Gastroesophageal sphincter (tissue), 4 donors: ENCODE data around the gene C6orf89. TPM values are rescaled to one million over a fixed set of nuclear protein-coding genes. Genes with fewer than 3 reads are reported as not detected.

Source experiments
- ATAC-seq: fragments of 150-250 bp; one replicate; pipeline ENCODE4 v1.9.1; 2016; ENCODE audit warnings: mild to moderate bottlenecking, moderate library complexity
- H3K27ac ChIP-seq, 4 donors: fragments of 200-600 bp; sonication (generic) in 3 of 4; 1 replicate in 3 of 4; 2 replicates in 1 of 4; pipeline ENCODE4 v1.5.1; 2016 to 2019
- H3K27me3 ChIP-seq: fragments of 200-600 bp; sonication (generic); one replicate; pipeline ENCODE4 v1.5.1; 2019
- H3K36me3 ChIP-seq, 2 donors: fragments of 200-600 bp; sonication (generic); one replicate each; pipeline ENCODE4 v1.5.1; 2019; ENCODE audit warnings: control low read depth in 1 of 2
- H3K4me1 ChIP-seq, 3 donors: fragments of 200-600 bp; sonication (generic); 1 replicate in 2 of 3; 2 replicates in 1 of 3; pipeline ENCODE4 v1.5.1; 2016 to 2019; ENCODE audit warnings: control low read depth in 2 of 3
- H3K4me3 ChIP-seq, 2 donors: fragments of 200-600 bp; sonication (generic); one replicate each; pipeline ENCODE4 v1.5.1; 2019; ENCODE audit warnings: mild to moderate bottlenecking in 1 of 2, moderate library complexity in 1 of 2
- H3K9me3 ChIP-seq, 3 donors: fragments of 200-600 bp; sonication (generic); one replicate each; pipeline ENCODE4 v1.5.1; 2017 to 2019; ENCODE audit warnings: control low read depth in 2 of 3
- EP300 ChIP-seq: sonication (generic); formaldehyde crosslinking; IDR thresholded peaks from one replicate; pipeline ENCODE4 v1.6.1; 2017; ENCODE audit warnings: antibody characterized with exemption, mild to moderate bottlenecking
- POLR2A ChIP-seq, 2 donors: fragments of 450-650 bp; IDR thresholded peaks; one replicate each; pipeline ENCODE4 v1.6.1; 2017; ENCODE audit warnings: antibody characterized with exemption in 2 of 2, mild to moderate bottlenecking in 2 of 2, moderate library complexity in 1 of 2
- POLR2AphosphoS5 ChIP-seq: sonication (generic); formaldehyde crosslinking; IDR thresholded peaks from one replicate; pipeline ENCODE4 v1.6.1; 2017; ENCODE audit warnings: antibody characterized with exemption
- WGBS, 2 donors: methylation state at CpG; one replicate each; pipeline ENCODE4 v1.1.5; 2018; ENCODE audit warnings: low coverage in 1 of 2; 5-methylcytosine and 5-hydroxymethylcytosine counted together
- total RNA-seq, 4 donors: library from RNA; depleted of rRNA; stranded (reverse); fragments of >200 nt; gene quantifications; one replicate each; pipeline ENCODE4 v1.1.0, GENCODE V29; 2016
- TF ChIP-seq, protein P1 (sequence below), 4 experiments: fragments of 200-600 bp in 2 of 4; fragments of 450-650 bp in 2 of 4; sonication (generic) in 1 of 4; IDR thresholded peaks; one replicate each; pipeline ENCODE4 v1.5.1; 2017 to 2019; ENCODE audit warnings: antibody characterized with exemption in 4 of 4, mild to moderate bottlenecking in 2 of 4, moderate library complexity in 2 of 4

The C6orf89 gene
- total RNA-seq, 4 donors from 2014 or later = 62.1 to 73.8 (median 69.8) TPM

DNA sequence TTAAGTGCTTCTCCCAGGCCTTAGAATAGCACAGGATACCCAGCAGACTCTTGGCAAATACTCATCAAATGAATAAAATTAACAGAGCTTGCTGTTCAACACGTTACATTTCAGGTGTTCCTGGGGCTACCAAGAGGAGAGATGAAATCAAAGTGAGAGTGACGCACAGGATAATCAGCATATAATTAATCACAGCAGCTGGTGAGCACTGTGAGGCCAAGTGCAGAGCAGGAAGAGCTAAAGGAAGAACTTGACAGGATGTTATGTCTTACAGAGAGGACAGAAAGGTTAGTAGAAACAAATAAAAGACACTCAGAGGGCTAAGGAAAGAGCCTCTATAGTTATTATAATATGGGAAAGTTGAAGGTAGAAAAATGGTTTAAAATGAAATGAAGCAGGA lies 19.9 kb upstream of the C6orf89 start:
- Histone ChIP-seq H3K27ac (no peak overlapping the region), H3K9me3 (no peaks in the 10 kb centered on the region), H3K27me3 (no peaks in the 10 kb centered on the region), H3K4me1 (no peaks in the 10 kb centered on the region), H3K4me3 (no peak overlapping the region), H3K36me3 (peaks cover 0 to 40% of the 10 kb centered on the region in 2 donors)
- ATAC-seq = no peak
- WGBS, 2 donors = 81% methylated on average over 2 of the region's 2 CpGs; no CpG with 5 or more reads in 1 of the 2 donors
- TF ChIP-seq POLR2AphosphoS5 (no peak), POLR2A (IDR thresholded peaks at IDR 0.05) (no peak), EP300 (no peak)
- TF ChIP-seq, protein P1, sequence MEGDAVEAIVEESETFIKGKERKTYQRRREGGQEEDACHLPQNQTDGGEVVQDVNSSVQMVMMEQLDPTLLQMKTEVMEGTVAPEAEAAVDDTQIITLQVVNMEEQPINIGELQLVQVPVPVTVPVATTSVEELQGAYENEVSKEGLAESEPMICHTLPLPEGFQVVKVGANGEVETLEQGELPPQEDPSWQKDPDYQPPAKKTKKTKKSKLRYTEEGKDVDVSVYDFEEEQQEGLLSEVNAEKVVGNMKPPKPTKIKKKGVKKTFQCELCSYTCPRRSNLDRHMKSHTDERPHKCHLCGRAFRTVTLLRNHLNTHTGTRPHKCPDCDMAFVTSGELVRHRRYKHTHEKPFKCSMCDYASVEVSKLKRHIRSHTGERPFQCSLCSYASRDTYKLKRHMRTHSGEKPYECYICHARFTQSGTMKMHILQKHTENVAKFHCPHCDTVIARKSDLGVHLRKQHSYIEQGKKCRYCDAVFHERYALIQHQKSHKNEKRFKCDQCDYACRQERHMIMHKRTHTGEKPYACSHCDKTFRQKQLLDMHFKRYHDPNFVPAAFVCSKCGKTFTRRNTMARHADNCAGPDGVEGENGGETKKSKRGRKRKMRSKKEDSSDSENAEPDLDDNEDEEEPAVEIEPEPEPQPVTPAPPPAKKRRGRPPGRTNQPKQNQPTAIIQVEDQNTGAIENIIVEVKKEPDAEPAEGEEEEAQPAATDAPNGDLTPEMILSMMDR (IDR thresholded peaks at IDR 0.05) = no peak

- Histone ChIP-seq H3K4me3 (no peak overlapping the region), H3K36me3 (peaks cover 0 to 41% of the 10 kb centered on the region in 2 donors), H3K27me3 (no peaks in the 10 kb centered on the region), H3K4me1 (no peaks in the 10 kb centered on the region), H3K9me3 (no peaks in the 10 kb centered on the region), H3K27ac (no peak overlapping the region)
- WGBS, 2 donors = 71 to 100% methylated on average over 1 of the region's 4 CpGs
- no peak for TF ChIP-seq POLR2AphosphoS5
- no peak for TF ChIP-seq EP300
- no peak for TF ChIP-seq POLR2A (IDR thresholded peaks at IDR 0.05)
- TF ChIP-seq, protein P1 (IDR thresholded peaks at IDR 0.05) = no peak
- no peak for ATAC-seq
Measured at GRCh38 chr6:36867471-36868224, 18.1 kb upstream of the C6orf89 start.

DNA sequence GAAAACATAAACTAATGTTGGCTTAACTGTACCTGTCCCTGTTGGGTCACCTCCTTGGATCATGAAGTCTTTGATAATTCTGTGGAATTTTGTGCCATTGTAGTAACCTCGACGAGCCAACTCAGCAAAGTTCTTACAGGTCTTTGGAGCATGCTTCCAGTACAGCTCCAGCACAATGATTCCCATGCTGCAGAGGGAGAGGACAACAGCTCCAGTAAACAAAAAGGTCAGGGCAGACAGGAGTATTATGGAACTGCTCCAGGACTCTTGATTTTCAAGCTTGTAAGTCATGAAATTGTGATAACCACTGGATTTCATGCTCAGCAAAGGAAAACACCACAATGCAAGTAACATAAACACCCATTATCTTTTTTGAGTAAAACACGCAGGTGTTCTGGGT lies 14.1 kb upstream of the C6orf89 start:
- Histone ChIP-seq H3K36me3 (peaks cover 0 to 29% of the 10 kb centered on the region in 2 donors), H3K4me1 (peaks cover 3 to 19% (median 4%) of the 10 kb centered on the region in 3 donors), H3K27ac (no peak overlapping the region), H3K27me3 (no peaks in the 10 kb centered on the region), H3K4me3 (no peak overlapping the region), H3K9me3 (no peaks in the 10 kb centered on the region)
- ATAC-seq = no peak
- TF ChIP-seq POLR2AphosphoS5 = no peak
- no peak for TF ChIP-seq POLR2A (IDR thresholded peaks at IDR 0.05)
- TF ChIP-seq, protein P1 (IDR thresholded peaks at IDR 0.05) = no peak
- no peak for TF ChIP-seq EP300
- 82% methylated on average over 3 of the region's 3 CpGs; no CpG with 5 or more reads in 1 of the 2 donors for WGBS, 2 donors

DNA sequence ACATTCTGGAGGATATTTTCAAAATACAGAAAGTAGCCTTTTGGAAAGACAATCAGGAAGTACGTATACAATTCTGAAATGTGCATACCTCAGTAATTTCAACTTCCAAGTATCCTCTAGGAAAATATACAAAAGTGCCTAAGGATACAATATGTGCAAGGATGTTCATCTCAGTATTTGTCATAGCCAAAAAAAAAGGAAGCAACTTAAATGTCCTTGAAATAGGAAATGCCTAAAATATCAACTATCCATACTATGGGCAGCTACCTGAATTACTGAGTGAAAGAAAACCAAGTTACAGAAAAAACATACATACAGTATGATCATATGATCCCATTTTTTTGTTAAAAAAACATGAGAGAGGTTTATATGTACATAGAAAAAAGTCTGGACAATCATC lies 12.6 kb upstream of the C6orf89 start:
- H3K36me3 ChIP-seq = peaks cover 0 to 22% of the 10 kb centered on the region in 2 donors
- ATAC-seq = no peak
- 88 to 89% methylated on average over 1 of the region's 1 CpG for WGBS, 2 donors
- H3K27ac ChIP-seq = no peak overlapping the region
- H3K4me1 ChIP-seq = peaks cover 3 to 19% (median 4%) of the 10 kb centered on the region in 3 donors
- no peak overlapping the region for H3K4me3 ChIP-seq
- H3K9me3 ChIP-seq = no peaks in the 10 kb centered on the region
- H3K27me3 ChIP-seq = no peaks in the 10 kb centered on the region
- TF ChIP-seq POLR2A (IDR thresholded peaks at IDR 0.05) (no peak), POLR2AphosphoS5 (no peak), EP300 (no peak)

- TF ChIP-seq EP300 (no peak), POLR2AphosphoS5 (no peak), POLR2A (IDR thresholded peaks at IDR 0.05) (no peak)
- TF ChIP-seq, protein P1 (IDR thresholded peaks at IDR 0.05) = no peak
- Histone ChIP-seq H3K27ac (peak overlapping the region; percentile 85 to 93 (median 90)), H3K4me1 (peaks cover 3 to 19% (median 4%) of the 10 kb centered on the region in 3 donors), H3K9me3 (no peaks in the 10 kb centered on the region), H3K27me3 (no peaks in the 10 kb centered on the region), H3K4me3 (peak overlapping the region; percentile 88 to 96), H3K36me3 (peaks cover 0 to 16% of the 10 kb centered on the region in 2 donors)
- no peak for ATAC-seq
- WGBS, 2 donors = 7 to 8% methylated on average over 11 of the region's 11 CpGs
Measured at GRCh38 chr6:36873612-36874442, 11.9 kb upstream of the C6orf89 start.
